RPMI8226 (cell line): ENCODE data around the gene TATDN2.
"Not testable (repeated sequence)": the region's sequence is repeated elsewhere in the genome, so short reads cannot be mapped to it uniquely, and the experiment has no call there.

Experiments used
- DNase-seq: peaks from one replicate; pipeline ENCODE4 v3.0.0-alpha.2; 2015

The TATDN2 gene

GRCh38 chr3:10292505-10293419 lies 44.5 kb downstream of the TATDN2 start, which contains the start of gene GHRL:
GHRL (minus strand) TSS chr3:10292947; CDS start chr3:10290180, 2,767 bp downstream.
- no peak for DNase-seq

- no peak for DNase-seq
Measured at GRCh38 chr3:10294030-10294586, 45.8 kb downstream of the TATDN2 start.

- not testable (repeated sequence) for DNase-seq
Measured at GRCh38 chr3:10298064-10298463, 49.8 kb downstream of the TATDN2 start.

DNA sequence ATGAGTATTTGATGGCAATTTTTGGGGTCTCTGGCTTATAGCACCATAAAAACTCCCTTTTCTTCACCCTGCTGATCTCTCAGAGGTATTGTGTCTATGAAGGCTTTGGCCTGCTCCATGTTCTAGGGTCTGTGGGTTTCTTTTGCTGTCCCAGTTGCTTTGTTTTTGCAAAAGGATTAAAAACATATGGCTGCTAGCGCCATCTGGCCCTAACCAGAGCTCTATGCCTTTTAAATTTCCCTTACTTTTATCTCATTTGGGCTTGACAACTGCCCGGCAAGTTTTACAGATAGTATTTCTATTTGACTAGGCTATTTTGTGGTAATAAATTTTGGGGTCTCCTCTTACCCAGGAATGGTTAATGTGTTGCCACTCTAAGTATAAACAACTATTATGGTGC lies 50.9 kb downstream of the TATDN2 start:
- DNase-seq = no peak

GRCh38 chr3:10299679-10300078 lies 51.4 kb downstream of the TATDN2 start:
- no peak for DNase-seq

- DNase-seq = no peak
Measured at GRCh38 chr3:10300087-10300486, 51.8 kb downstream of the TATDN2 start.

GRCh38 chr3:10303105-10303504 lies 54.8 kb downstream of the TATDN2 start:
- DNase-seq = no peak

DNA sequence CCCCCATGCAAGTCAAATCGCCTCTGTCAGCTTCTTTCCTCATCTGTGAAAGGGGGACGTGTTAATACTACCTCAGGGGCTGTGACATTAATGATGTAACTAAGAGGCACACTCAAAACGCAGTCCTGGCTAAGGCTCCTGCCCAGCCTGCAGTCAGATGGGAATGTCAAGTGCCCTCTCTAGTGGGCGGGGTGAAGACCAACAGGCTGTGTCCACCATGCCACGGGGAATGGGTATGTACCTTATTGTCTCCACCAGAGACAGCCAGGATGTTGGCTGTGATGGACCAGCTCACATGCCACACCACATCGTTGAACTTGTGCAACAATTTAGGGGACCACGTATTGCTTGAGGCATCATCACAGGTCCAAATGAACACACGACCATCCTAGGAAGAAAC lies 55.5 kb downstream of the TATDN2 start:
- DNase-seq = no peak

DNA sequence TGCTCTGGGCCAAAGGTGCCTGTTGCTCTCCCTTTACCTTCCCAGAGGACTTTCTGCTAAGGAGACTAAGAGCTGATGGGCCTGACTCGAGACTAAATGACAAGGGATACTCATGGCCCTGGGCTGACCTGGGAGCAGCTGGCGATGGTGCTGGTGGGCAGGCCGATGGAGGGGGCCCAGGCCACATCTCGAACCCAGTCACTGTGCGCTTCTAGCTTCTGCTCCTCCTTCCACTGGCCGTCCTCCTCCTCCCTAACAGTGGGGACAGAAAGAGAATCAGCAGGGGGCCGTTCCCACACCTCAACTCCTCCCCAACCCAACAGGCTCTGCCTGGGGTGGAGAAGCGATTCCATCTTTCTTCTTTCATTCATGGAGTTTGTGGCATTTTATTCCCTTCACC lies 56.6 kb downstream of the TATDN2 start:
- no peak for DNase-seq

GRCh38 chr3:10305331-10305902 lies 57.2 kb downstream of the TATDN2 start:
- DNase-seq = no peak

- no peak for DNase-seq
Measured at GRCh38 chr3:10306156-10306555, 57.9 kb downstream of the TATDN2 start.

- no peak for DNase-seq
Measured at GRCh38 chr3:10308678-10309077, 60.4 kb downstream of the TATDN2 start.

GRCh38 chr3:10309736-10310135 lies 61.5 kb downstream of the TATDN2 start:
- DNase-seq = no peak

GRCh38 chr3:10310578-10310977 lies 62.3 kb downstream of the TATDN2 start:
- no peak for DNase-seq

DNA sequence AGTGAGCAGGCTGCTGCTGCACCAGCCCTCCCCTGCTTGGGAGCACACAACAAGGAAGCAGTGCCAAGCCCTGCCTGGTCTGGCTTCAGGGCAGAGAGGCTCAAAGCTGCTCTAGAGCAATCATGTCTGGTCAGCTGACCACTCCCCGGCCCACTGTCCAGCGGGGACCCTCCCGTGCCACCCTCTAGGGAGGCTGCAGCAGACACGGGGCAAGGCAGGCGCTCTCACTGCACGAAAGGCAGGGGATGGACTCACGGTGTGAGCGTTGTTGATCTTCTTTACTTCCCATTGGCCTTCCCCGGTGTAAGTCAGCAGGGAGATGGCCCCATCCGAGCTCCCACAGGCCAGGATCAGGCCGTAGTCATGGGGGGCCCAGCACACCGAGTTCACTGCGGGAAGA lies 63.5 kb downstream of the TATDN2 start:
- no peak for DNase-seq

- DNase-seq = no peak
Measured at GRCh38 chr3:10312391-10312790, 64.1 kb downstream of the TATDN2 start.

- no peak for DNase-seq
Measured at GRCh38 chr3:10312861-10313260, 64.6 kb downstream of the TATDN2 start.

DNA sequence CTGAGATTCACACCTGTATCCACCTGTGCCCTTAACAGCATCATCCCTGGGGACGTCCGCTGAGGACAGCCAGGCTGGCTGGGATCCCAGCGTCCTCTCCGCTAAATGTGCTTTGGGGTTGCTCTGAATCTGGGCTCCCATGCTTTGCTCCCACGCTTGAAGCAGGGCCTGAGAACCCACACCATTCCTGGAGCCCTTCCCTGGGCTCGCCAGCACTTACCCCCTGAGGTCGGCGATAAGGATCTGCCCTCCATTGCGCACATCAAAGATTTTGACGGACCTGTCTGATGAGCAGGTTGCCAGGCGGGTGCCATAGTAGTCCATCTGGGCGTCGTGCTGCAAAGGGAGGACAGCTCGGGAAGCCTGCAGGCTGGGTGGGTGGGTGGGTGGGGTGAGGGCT lies 66.8 kb downstream of the TATDN2 start:
- DNase-seq = no peak

- no peak for DNase-seq
Measured at GRCh38 chr3:10315771-10316344, 67.6 kb downstream of the TATDN2 start.

DNA sequence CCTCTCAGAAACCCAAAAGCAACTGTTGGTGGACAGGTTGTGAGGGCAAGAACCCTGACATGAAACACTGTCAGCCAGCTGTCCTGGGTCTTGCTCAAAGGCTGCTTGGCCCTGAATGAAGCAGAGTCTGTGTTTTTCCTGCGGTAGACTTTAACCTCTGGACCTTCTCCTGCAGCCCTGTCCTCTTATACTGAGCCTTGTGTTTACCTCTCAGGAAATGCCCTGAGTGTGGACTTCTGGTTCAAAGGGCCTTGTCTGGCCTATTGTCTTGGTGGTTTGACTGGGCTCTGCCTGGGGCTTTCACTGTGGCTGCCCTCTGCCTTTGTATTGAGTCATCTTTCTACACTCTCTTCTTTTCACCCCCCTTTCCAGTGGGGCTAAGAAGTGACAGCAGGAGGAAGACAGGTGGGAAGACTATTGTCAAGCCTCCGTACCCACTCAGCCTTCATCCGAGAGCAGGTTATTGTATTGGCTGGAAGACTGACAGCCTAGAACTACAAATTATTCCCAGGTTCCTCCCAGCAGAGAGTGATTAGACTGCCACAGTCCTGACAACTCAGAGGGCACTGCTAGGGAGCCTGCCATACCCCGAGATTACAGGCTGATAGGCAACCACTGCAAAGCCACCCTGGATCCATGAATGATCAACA lies 69.2 kb downstream of the TATDN2 start:
- DNase-seq = no peak

GRCh38 chr3:10317961-10318350 lies 69.7 kb downstream of the TATDN2 start:
- no peak for DNase-seq

- DNase-seq = no peak
Measured at GRCh38 chr3:10319251-10319650, 71.0 kb downstream of the TATDN2 start.

- no peak for DNase-seq
Measured at GRCh38 chr3:10319804-10320203, 71.5 kb downstream of the TATDN2 start.
